HG02884 (cell line): ENCODE results near the gene FOXJ3.

ENCODE experiments used
- ATAC-seq: cut with Tn5 transposase; IDR thresholded peaks from one replicate; pipeline ENCODE4 v1.9.1; 2021; ENCODE audit warnings: mild to moderate bottlenecking, moderate library complexity; ENCODE audit not compliant: unreplicated experiment

FOXJ3 gene

DNA sequence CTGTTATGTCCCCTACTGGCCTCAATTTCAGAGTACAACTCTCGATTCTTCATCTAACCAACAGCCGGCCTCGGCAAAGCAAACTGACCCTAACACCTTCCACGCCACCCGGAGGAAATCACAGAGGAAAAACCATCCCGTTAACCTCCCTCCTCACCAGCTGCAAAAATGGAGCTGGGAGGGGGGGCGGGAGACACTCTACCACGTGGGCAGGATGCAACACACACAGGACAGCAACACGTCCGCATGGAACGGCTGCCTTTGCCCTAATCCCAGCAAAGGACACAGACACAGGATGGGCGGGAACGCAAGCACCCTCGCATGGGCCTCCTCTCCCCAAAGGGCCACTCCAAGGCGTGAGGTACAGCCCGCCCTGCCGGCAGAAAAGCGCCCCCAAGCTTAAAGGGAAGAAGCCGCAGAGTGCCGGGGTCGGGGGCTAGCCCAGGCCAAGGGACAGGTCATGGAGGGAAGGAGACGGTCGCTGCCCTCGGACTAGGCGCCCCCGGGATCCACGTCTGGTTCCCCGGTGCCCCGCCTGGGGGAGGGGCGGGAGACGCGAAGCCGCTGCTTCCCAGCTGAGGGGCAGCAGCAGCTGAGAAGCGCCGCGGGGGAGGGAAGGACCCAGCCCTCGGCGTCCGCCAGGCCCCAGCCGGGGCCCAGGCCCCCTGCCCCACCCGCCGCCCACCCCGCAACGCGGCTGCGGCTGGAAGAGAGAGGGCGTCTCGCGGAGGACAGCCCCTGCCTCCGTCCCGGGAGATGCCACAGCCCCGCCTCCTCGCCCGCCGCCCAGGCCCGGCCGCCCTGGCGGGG is 590 bp downstream of the FOXJ3 start:
- ATAC-seq: peak; percentile 46

DNA sequence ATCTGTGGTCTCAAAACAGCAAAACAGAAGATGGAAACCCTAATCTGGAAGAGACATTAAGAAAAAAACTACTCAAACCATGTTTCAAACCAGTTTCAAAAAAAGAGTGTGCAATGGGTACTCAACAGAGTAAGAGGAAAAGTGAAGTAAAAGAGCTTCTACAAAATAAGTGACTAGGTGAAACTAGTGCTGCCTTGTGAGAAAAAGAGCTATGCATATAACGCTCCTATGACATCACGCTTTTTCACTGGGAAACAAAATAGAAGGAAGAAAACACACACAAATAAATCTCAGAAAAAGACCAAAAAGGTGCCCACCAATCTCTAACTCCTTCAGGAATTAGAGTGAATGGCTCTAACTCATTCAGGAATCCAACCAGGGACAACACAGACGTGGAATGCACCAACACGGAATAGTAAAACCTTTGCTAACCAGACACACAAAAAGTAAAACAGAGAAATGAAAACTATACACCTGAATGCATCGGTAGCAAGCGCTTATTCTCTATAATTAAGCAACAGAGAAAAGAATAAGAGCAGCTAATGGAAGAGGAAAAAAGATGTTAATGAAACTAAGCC is 1.3 kb downstream of the FOXJ3 start:
- ATAC-seq: no peak

DNA sequence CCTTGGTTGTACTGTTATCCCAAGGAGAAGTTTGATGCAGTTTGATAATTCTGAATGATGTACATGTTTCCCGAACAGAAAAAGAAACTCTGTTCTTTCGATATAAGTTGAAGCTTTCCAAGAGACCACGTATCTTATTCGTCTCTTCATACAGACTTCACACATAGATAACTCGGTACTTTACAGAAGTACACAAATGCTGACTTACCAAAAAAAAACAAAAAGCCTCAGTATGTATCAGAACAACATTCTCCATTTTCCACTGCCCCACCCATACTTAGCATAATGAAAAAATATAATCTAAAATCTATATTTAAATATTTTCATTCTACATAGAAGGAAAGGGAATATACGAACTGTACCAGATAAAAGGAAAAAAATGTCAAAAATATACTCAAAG is 2.2 kb downstream of the FOXJ3 start:
- no peak for ATAC-seq

DNA sequence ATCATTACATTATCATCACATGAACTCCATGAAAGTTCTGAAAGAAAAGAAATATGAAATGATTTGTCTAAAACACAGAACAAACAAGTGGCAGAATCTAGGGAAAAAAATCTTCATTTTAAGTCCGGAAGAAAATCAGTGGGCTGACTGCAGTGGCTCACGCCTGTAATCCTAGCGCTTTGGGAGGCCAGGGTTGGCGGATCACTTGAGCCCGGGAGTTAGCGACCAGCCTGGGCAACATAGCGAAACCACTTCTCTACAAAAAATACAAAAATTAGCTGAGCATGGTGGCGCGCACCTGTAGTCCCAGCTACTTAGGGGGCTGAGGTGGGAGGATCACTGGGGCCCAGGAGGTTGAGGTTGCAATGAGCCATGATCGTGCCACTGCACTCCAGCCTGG is 4.8 kb downstream of the FOXJ3 start:
- no peak for ATAC-seq

DNA sequence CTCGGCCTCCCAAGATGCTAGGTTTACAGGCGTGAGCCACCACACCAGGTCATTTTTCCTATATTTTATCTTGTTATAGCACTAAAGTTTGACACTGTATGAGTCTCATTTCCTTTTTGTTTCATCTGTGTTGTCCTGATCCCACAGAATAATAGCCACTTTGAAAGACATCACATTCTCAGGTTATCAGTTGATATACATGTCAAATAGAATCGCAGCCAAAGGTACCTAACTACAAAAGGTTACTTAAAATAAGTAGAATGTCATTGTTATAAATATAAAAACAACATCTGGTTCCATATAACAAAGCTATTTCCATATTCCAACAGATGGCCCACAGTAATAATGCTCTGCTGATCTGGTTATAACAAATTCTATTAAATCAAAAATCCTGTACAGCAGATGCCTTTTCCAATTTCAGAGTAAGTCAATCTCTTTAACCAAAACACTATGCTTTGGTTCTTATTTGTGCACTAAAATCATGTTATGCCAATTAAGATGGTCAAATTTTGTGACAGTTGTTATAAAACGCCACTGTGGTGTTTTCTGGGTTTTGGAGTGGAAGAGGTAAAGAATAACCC is 6.0 kb downstream of the FOXJ3 start:
- ATAC-seq: no peak

DNA sequence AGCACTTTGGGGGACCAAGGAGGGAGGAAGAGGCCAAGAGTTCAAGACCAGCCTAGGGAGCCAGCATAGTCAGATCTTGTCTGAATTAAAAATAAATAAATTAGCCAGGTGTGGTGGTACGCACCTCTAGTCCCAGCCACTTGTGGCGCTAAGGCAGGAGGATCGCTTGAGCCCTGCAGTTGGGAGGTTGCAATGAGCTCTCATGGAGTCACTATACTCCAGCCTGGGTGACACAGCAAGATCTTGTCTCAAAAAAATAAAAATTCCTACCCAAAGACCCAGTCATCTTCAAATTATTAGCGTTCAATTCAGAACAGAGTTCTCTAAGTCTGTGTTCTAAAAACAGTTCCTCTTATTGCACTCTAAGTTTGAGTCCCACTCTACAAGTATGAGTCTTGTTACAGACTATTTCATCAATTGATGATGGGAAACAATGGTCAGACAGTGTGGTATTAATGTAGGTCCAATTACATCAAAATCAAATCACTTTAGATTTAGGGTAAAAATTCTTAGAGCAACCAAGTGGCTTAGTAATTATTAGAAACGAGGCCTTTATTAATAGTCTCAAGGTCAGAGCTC is 6.9 kb downstream of the FOXJ3 start:
- no peak for ATAC-seq

DNA sequence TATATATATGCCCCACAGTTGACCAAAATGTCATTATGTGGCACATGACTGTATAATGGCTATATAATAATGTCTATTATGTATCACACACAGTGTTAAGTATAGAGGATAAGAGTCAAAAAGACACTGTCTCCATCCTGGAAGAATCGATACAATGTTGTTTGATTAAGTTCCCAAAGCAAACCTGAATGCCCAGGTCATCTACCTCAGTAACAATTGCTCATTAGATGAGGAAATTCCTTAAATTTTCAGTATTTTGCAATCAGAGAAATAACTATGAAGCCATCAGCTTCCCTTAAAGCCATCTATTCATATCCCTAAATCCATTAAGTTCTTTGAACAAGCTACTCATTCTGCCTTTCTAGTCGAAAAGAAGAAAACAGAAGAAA is 10.0 kb downstream of the FOXJ3 start:
- no peak for ATAC-seq

DNA sequence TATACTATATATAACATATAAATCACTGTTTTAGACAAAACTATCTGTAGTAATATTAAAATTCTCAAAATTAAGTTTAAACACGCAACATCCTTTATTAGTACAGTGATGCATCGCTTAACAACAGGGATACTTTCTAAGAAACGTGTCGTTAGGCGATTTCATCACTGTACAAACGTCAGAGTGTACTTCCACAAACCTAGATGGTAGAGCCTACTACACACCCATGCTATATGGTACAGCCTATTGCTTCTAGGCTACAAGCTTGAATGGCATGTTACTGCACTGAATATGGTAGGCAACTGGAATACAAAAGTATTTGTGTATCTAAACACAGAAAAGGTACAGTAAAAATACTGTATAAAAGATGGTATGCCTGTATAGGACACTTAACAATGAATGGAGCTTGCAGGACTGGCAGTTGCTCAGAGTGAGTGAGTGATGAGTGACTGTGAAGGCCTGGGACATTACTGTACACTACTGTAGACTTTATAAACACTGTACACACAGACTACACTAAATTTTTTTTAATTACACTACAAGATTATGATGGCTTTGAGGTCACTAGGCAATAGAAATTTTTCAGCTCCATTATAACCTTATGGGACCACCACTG is 10.5 kb downstream of the FOXJ3 start:
- ATAC-seq: no peak

DNA sequence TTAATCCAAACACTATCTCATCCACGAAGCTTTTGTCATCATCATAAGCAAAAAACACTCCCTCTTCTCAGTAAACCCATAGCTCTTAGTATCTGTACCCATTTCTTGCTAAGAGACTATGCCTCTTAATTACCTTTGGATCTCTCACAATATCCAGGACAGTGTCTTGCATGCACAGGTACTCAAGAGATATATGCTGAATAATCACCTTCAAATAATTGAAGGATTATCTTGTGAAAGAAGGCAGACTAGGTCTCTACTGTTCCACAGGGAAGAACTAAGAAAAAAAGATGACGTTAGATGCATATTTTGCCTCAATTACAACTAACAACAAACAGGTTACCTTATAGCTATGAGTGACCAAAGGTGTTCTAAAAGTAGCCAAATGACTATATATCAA is 11.5 kb downstream of the FOXJ3 start:
- ATAC-seq: no peak

DNA sequence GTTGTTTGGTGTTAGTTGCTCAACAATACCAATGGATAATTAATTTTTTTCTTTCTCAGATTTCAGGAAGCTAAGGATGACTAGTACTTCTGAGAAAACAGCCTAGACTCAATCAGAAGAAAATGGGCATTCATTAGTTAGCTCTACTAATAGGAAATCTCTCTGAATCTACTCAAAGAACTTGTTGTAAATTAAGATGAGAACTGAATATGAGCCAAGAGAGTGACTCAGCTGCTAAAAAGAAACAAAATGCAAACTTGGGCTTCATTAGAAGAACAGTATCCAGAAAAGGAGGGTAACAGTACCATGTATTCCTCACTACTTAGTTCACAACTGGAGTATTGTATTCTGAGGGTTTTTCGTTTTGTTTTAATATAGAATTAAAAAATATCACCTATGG is 12.5 kb downstream of the FOXJ3 start:
- ATAC-seq: no peak

DNA sequence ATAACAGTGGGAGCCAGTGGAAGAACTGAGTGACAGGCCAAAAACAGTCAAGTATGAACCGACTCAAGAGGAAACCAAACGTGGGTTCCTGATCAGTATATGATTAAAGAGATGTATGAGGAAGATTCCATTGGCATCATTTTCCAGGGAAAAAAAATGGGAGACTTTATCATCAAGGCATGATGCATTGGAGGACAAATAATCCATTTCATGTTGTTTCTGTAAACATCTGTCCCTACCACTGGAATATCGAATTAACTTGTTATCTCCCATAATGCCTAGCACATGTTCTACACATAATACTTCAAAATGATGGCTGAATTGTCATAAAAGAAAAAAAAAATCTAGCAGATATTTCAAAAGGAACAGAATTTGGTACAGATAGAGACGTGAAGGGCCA is 13.3 kb downstream of the FOXJ3 start:
- no peak for ATAC-seq

DNA sequence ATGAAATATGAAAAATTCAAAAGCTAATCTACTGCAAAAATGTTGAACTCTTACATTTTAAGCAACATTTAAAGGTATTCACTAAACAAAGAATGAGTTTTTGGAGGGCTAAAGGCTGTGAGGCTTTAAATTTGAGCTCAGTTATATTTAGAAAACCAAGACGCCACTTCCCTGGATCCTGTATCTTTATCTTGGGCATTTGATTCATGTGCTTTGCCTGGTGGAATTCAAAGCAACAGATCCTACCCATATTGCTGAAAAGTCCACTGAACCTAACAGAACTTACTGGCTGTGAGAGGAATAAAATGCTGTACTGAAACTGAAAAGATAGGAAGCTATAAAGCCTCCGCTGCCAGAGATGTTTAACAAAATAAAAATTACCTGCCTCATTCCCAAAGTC is 14.3 kb downstream of the FOXJ3 start:
- no peak for ATAC-seq

DNA sequence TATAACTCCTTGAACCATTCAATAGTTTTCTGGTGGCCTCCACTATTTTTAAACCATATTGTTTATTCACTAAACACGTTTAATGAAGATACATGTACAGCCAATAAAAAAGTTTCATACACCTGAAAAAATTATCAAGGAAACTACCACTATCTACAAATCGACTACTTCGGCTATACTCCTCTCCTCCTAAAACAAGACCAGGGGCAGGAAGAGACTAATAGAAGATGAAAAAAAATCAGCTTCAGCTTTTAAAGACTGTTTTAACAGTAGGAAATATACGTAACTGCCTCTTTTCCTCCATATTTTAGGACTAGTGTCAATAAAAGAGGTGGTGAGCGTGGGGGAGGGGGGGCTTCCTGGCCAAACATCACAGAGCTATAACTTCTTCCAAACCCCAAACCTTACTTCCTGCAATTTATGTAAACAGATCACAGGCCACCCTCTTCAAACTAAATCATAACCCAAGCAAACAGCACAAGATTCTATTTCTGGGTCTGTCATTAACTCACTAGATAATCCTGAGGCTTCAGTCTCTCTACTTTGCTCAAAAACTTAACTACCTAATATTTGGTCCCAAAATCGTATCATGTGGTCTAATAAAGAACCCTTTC is 15.1 kb downstream of the FOXJ3 start:
- ATAC-seq: no peak

DNA sequence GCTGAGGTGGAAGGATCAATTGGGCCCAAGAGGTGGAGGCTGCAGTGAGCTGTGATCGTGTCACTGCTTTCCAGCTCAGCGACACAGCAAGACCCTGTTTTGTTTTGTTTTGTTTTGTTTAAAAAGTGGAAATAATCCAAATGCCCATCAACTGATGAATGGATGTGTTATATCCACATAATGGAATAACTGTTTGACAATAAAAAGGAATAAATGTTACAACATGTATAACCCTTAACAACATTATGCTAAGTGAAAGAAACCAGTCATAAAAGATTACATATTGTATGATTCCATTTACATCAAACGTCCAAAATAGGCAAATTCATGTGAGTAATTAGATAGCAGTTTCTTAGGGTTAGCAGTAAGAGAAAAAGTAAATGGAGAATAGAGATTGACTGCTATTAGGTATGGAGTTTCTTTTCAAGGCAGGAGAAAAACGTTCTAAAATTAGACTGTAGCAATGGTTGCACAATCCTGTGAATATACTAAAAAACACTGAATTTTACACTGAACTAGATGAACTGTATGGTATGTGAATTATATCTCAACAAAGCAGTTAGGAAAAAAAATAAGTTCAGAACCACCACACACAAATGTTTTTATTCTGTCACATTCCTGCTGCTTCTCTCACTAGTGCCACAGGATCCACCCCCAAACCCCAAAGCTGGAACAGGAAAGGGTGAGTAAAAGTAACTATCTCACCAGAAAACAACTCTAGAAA is 15.7 kb downstream of the FOXJ3 start:
- ATAC-seq: no peak

DNA sequence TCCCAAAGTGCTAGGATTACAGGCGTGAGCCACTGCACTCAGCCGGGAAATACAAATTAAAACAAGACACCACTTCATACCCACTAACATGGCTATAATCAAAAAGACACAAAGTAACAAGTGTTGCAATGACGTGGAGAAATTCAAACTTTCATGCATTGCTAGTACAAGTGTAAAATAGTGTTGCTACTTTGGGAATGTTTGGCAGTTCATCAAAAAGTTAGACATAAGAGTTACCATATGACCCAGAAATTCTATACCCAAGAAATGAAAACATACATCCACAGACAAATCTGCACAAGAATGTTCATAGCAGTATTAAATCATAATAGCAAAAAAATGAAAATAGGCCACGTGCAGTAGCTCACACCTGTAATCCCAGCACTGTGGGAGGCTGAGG is 16.4 kb downstream of the FOXJ3 start:
- ATAC-seq: no peak

DNA sequence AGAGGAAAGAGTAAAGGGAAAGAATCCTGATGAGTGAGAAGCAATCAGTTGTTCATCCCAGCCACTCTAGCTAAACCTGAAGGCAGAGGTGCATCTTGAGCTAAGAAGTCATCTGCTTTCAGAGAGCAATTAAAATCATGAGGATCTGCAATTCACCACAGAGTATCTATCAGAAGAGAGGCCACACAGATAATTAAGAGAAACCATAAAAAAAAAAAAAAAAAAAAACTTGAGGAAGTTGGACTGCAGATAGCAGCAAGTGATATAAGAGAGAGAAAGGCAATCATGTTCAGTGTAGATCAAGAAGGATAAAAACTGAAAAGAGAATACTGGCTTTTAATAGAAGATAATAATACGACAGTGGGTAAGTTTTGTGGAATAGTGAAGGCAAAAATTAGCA is 17.7 kb downstream of the FOXJ3 start:
- no peak for ATAC-seq

DNA sequence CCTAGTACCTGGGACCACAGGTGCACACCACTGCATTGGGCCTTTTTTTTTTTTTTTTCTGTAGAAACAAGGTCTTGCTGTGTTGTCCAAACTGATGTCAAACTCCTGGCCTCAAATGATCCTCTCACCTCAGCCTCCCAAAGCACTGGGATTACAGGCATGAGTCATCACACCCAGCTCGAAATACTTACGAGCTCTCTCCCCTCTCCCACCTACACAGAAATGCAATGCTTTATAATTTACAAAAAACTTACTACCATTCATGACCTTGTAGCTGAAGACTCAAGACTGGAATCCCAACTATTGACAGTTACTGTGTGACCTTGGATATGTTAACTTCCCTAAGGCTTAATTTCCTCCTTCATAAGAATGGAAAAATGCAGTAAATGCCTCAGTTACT is 18.7 kb downstream of the FOXJ3 start:
- no peak for ATAC-seq

DNA sequence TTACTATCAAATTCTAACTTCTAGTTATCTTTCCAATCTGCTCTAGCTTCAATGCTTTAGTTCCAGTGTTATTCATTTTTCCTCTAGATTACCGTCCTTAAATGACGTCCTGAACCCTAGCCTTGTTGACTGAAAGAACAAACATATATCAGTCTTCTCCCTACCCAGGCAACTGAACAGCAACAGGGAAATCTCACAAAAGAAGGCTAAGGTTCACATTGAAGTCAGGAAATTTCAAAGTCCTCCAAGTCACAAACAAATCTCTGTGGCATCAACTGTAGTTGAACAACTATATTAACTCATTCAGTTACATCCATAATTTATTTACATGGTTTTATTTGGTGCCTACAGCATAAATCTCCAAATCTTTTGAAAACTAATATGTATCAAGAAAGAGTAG is 19.5 kb downstream of the FOXJ3 start:
- ATAC-seq: no peak

DNA sequence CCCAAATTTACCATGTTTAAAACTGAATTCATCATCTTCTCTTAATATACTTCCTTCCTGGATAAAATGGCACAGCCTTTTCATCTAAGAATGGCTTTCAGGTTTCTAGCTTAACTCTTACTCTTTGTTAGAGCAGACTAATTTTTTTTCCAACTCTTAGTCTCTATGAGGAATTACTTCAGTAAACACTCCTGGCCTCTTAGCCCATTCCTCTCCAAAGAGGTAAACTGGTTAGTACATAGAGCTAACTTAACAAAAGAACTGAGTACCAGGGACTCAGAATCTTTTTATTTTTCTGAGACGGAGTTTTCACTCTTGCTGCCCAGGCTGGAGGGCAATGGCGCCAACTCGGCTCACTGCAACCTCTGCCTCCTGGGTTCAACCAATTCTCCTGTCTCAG is 21.1 kb downstream of the FOXJ3 start:
- ATAC-seq: no peak

DNA sequence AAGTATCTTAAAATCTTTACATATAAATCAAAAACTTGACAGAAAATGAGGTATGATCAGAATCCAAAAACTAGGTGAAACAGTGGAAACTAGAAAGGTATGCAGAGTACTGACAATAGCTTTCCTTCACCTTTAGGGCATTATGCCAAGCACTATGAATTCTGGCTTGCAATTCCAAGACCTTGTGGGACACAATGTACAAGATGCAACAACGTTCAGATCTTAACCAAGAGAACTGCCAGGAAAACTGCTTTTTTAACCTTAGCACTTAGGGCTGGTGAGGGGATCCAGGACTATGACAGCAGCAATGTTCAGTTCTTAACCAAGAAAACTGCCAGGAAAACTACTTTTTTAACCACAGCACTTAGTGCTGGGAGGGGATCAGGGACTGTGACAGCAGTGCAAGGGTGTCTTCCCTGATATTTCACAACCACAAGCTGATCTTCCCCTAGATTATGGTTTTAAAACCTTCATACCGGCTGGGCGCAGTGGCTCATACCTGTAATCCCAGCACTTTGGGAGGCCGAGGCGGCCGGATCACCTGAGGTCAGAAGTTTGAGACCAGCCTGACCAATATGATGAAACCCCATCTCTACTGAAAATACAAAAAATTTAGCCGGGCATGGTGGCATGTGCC is 22.3 kb downstream of the FOXJ3 start:
- no peak for ATAC-seq
